Heart left ventricle (tissue), 13 donors: ENCODE results near the gene SAC3D1.

Source experiments
- POLR2A ChIP-seq, 2 donors: fragments of 450-650 bp; IDR thresholded peaks; one replicate each; pipeline ENCODE4 v1.6.1; 2017; ENCODE audit warnings: antibody characterized with exemption in 2 of 2, mild to moderate bottlenecking in 2 of 2, moderate library complexity in 2 of 2
- TF ChIP-seq, protein P1 (sequence below), 12 donors: fragments of 200-600 bp; sonication (generic) in 4 of 12; IDR thresholded peaks; one replicate each; pipeline versions ENCODE4 v1.5.0 to v1.8.0; 2018 to 2022; ENCODE audit warnings: antibody characterized with exemption in 12 of 12, mild to moderate bottlenecking in 5 of 12
- donor health status: ischemic (EF 13 %, LVEDD 7.1; RV severe dilation, severe dysfunction).
- donor health status: DM: no; HTN: yes; CAD: no.
- donor health status: DM: no; HTN: no; CAD: no.
- donor health status: ischemic (EF 25% LVEDD 6.9; RV normal size, moderate dysfunction).
- donor health status: ischemic (EF 25% LVEDD 5.7; RV mildly dilated, moderate dysfunction).
- donor health status: ischemic (EF 35%, LVEDD 5.7; RV mildly dilated, moderate dysfunction).
- donor health status: nonischemic (EF 11% LVEDD 7.7; RV severe dilation, severe dysfunction).
- donor health status: DM: yes; HTN: yes; CAD: no.
- donor health status: PGD.
- donor health status: ischemic (EF 29% LVEDD 5.4; RV normal size, mild dysfunction).
- donor health status: nonischemic (EF 23%, LVEDD 6.1; RV moderate dilation, normal function).

GRCh38 chr11:65057526-65057925, 16.5 kb downstream of the SAC3D1 start:
- TF ChIP-seq, protein P1, sequence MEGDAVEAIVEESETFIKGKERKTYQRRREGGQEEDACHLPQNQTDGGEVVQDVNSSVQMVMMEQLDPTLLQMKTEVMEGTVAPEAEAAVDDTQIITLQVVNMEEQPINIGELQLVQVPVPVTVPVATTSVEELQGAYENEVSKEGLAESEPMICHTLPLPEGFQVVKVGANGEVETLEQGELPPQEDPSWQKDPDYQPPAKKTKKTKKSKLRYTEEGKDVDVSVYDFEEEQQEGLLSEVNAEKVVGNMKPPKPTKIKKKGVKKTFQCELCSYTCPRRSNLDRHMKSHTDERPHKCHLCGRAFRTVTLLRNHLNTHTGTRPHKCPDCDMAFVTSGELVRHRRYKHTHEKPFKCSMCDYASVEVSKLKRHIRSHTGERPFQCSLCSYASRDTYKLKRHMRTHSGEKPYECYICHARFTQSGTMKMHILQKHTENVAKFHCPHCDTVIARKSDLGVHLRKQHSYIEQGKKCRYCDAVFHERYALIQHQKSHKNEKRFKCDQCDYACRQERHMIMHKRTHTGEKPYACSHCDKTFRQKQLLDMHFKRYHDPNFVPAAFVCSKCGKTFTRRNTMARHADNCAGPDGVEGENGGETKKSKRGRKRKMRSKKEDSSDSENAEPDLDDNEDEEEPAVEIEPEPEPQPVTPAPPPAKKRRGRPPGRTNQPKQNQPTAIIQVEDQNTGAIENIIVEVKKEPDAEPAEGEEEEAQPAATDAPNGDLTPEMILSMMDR (IDR thresholded peaks at IDR 0.05) = no peak
- no peak for TF ChIP-seq POLR2A (IDR thresholded peaks at IDR 0.05)
